Stimulated activated memory B cell treated with anti-CD40 and anti-IgM and Interleukin-4, amounts not matched to agents 10 μg/mL and 1 μg/mL and 100 μg/mL, for 72 hours (primary cell): ENCODE results near the gene MAP3K5.
"Not testable (repeated sequence)": the region's sequence is repeated elsewhere in the genome, so short reads cannot be mapped to it uniquely, and the experiment has no call there.

Experiments
- ATAC-seq: fragments of 150-1000 bp; cut with Tn5 transposase; 2 replicates; pipeline ENCODE4 v1.10.0; 2021
- H3K27ac Mint-ChIP-seq: one replicate; pipeline ENCODE4 v1.8.0; 2022; ENCODE audit warnings: mild to moderate bottlenecking, mixed read lengths
- H3K27me3 Mint-ChIP-seq: one replicate; pipeline ENCODE4 v1.8.0; 2022; ENCODE audit warnings: mixed read lengths
- H3K36me3 Mint-ChIP-seq: one replicate; pipeline ENCODE4 v1.8.0; 2022; ENCODE audit warnings: mixed read lengths
- H3K4me1 Mint-ChIP-seq: one replicate; pipeline ENCODE4 v1.8.0; 2022; ENCODE audit warnings: mixed read lengths
- H3K4me3 Mint-ChIP-seq: one replicate; pipeline ENCODE4 v1.8.0; 2022; ENCODE audit warnings: mild to moderate bottlenecking, moderate library complexity, mixed read lengths
- H3K9me3 Mint-ChIP-seq: one replicate; pipeline ENCODE4 v1.8.0; 2022; ENCODE audit warnings: mixed read lengths

MAP3K5 gene

GRCh38 chr6:136607932-136608772, 184.1 kb downstream of the MAP3K5 start:
- H3K9me3 Mint-ChIP-seq, result no peaks in the 10 kb centered on the region

GRCh38 chr6:136607204-136607931, 184.9 kb downstream of the MAP3K5 start:
- H3K9me3 Mint-ChIP-seq, result no peaks in the 10 kb centered on the region
- no peak for ATAC-seq
- H3K4me3 Mint-ChIP-seq, result no peak overlapping the region
- H3K27me3 Mint-ChIP-seq, result no peaks in the 10 kb centered on the region
- no peak overlapping the region for H3K27ac Mint-ChIP-seq
- H3K36me3 Mint-ChIP-seq, result peaks cover 53% of the 10 kb centered on the region
- peaks cover 14% of the 10 kb centered on the region for H3K4me1 Mint-ChIP-seq

More at GRCh38 chr6:136607932-136608772, 184.1 kb downstream of the MAP3K5 start:
- ATAC-seq, result peak; percentile 84
- Mint-ChIP-seq H3K4me3 (no peak overlapping the region), H3K27me3 (no peaks in the 10 kb centered on the region), H3K36me3 (peaks cover 55% of the 10 kb centered on the region), H3K4me1 (peaks cover 14% of the 10 kb centered on the region), H3K27ac (no peak overlapping the region)

DNA sequence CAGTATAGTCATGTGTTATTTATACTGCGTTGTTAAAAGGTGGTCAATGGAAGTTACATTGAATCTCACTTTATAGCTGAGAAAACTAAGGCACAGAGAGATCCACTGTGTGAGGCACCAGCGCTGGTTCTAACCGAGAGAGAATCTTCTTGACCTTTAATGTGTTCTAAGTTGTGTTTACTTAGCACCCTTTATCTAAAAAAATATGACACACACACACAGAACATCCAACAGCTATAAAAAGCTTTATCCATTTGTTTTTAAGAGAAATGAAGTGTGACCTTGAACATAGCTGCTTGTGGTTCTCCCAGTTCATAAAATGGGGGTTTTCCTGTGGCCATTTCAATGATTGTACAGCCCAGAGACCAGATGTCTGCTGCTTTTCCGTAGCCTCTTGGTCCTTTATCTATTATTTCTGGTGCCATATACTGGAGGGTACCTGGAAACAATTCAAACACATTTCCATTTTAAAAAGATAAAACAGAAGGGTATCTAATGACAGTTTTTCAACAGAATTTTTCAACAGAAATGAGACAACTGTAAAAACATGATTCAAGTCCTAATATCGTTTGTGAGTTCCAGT, 187.3 kb downstream of the MAP3K5 start:
- peaks cover 8% of the 10 kb centered on the region for H3K4me1 Mint-ChIP-seq
- no peak overlapping the region for H3K27ac Mint-ChIP-seq
- no peak for ATAC-seq
- H3K9me3 Mint-ChIP-seq, result no peaks in the 10 kb centered on the region
- H3K27me3 Mint-ChIP-seq, result no peaks in the 10 kb centered on the region
- peaks cover 61% of the 10 kb centered on the region for H3K36me3 Mint-ChIP-seq
- H3K4me3 Mint-ChIP-seq, result no peak overlapping the region

- Mint-ChIP-seq H3K9me3 (no peaks in the 10 kb centered on the region), H3K27me3 (no peaks in the 10 kb centered on the region), H3K4me1 (peaks cover 7% of the 10 kb centered on the region), H3K27ac (no peak overlapping the region), H3K4me3 (no peak overlapping the region), H3K36me3 (peaks cover 62% of the 10 kb centered on the region)
- no peak for ATAC-seq
Measured at GRCh38 chr6:136604328-136604825, 187.9 kb downstream of the MAP3K5 start.

GRCh38 chr6:136600818-136601217, 191.5 kb downstream of the MAP3K5 start:
- H3K36me3 Mint-ChIP-seq, result peaks cover 69% of the 10 kb centered on the region
- no peak overlapping the region for H3K4me3 Mint-ChIP-seq
- H3K4me1 Mint-ChIP-seq, result no peaks in the 10 kb centered on the region
- H3K9me3 Mint-ChIP-seq, result no peaks in the 10 kb centered on the region
- H3K27me3 Mint-ChIP-seq, result no peaks in the 10 kb centered on the region
- no peak overlapping the region for H3K27ac Mint-ChIP-seq
- no peak for ATAC-seq

GRCh38 chr6:136599329-136600011, 192.8 kb downstream of the MAP3K5 start:
- Mint-ChIP-seq H3K36me3 (peaks cover 74% of the 10 kb centered on the region), H3K4me3 (no peak overlapping the region), H3K27me3 (no peaks in the 10 kb centered on the region), H3K4me1 (peaks cover 5% of the 10 kb centered on the region), H3K27ac (no peak overlapping the region), H3K9me3 (no peaks in the 10 kb centered on the region)
- no peak for ATAC-seq

DNA sequence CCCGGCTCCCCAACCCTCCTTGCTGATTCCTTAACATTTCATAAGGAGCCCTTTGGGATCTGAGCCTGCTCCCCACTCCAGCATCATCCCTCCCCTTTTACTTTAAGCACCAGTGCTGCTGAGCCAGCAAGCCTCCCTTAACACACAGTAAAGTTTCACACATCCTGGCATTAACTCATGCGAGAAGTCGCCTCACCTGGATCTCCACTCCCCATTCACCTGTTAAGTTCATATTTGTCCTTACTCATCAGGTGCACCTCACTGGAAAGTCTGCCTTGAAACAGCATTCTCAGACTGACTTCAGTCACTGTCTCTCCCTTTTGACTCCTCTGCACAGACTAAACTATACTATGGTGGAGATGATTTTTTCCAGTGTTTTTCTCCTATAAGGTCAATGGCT, 194.2 kb downstream of the MAP3K5 start:
- peaks cover 19% of the 10 kb centered on the region for H3K4me1 Mint-ChIP-seq
- H3K9me3 Mint-ChIP-seq, result no peaks in the 10 kb centered on the region
- ATAC-seq, result no peak
- no peaks in the 10 kb centered on the region for H3K27me3 Mint-ChIP-seq
- no peak overlapping the region for H3K4me3 Mint-ChIP-seq
- no peak overlapping the region for H3K27ac Mint-ChIP-seq
- H3K36me3 Mint-ChIP-seq, result peaks cover 74% of the 10 kb centered on the region

- H3K9me3 Mint-ChIP-seq, result peaks cover 3% of the 10 kb centered on the region
- peaks cover 19% of the 10 kb centered on the region for H3K4me1 Mint-ChIP-seq
- H3K36me3 Mint-ChIP-seq, result peaks cover 81% of the 10 kb centered on the region
- no peaks in the 10 kb centered on the region for H3K27me3 Mint-ChIP-seq
- no peak for ATAC-seq
- peak overlapping the region; percentile 61 for H3K4me3 Mint-ChIP-seq
- H3K27ac Mint-ChIP-seq, result peak overlapping the region; percentile 84
Measured at GRCh38 chr6:136594671-136595070, 197.6 kb downstream of the MAP3K5 start.

GRCh38 chr6:136593748-136594490, 198.4 kb downstream of the MAP3K5 start:
- Mint-ChIP-seq H3K27me3 (no peaks in the 10 kb centered on the region), H3K4me3 (peak overlapping the region; percentile 61), H3K36me3 (peaks cover 83% of the 10 kb centered on the region), H3K4me1 (peaks cover 19% of the 10 kb centered on the region), H3K9me3 (peaks cover 3% of the 10 kb centered on the region), H3K27ac (peak overlapping the region; percentile 84)
- ATAC-seq, result peak; percentile 95

- peaks cover 85% of the 10 kb centered on the region for H3K36me3 Mint-ChIP-seq
Measured at GRCh38 chr6:136592930-136593673, 199.2 kb downstream of the MAP3K5 start.

DNA sequence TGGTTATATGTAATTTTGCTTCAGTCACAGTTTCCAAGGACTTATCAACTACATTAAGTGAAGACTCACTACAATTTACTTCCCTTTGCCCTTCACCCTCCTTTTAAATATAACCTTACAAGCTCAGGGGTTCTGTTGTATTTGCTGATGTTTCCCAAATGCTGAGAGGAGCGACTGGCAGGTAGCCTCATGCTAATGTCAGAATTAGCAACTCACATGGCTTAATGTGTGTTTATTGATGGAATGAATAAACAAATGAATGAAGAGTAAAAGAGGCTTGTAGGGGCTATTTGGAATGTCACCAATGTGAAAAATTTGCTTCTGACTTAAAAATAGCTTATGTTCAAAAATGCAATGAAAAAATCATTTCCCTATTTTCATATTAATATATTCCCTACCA, 200.7 kb downstream of the MAP3K5 start:
- H3K27ac Mint-ChIP-seq, result no peak overlapping the region
- H3K36me3 Mint-ChIP-seq, result peaks cover 80% of the 10 kb centered on the region
- H3K9me3 Mint-ChIP-seq, result peaks cover 3% of the 10 kb centered on the region
- ATAC-seq, result no peak
- H3K4me3 Mint-ChIP-seq, result no peak overlapping the region
- no peaks in the 10 kb centered on the region for H3K27me3 Mint-ChIP-seq
- H3K4me1 Mint-ChIP-seq, result peaks cover 19% of the 10 kb centered on the region

More at GRCh38 chr6:136592930-136593673, 199.2 kb downstream of the MAP3K5 start:
- H3K4me3 Mint-ChIP-seq, result no peak overlapping the region
- no peaks in the 10 kb centered on the region for H3K27me3 Mint-ChIP-seq
- H3K27ac Mint-ChIP-seq, result peak overlapping the region; percentile 84
- peaks cover 3% of the 10 kb centered on the region for H3K9me3 Mint-ChIP-seq
- ATAC-seq, result no peak
- peaks cover 19% of the 10 kb centered on the region for H3K4me1 Mint-ChIP-seq

DNA sequence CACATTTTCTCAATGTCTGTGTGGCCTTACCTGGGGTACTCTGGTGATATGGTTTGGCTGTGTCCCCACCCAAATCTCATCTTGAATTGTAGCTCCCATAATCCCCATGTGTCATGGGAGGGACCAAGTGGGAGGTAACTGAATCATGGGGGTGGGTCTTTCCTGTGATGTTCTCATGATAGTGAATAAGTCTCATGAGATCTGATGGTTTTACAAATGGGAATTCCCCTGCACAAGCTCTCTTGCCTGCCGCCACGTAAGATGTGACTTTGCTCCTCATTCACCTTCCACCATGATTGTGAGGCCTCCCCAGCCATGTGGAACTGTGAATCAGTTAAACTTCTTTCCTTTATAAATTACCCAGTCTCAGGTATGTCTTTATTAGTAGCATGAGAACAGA, 201.4 kb downstream of the MAP3K5 start:
- Mint-ChIP-seq H3K4me1 (peaks cover 19% of the 10 kb centered on the region), H3K36me3 (peaks cover 72% of the 10 kb centered on the region)
- not testable (repeated sequence) for H3K27me3 Mint-ChIP-seq, H3K9me3 Mint-ChIP-seq, H3K4me3 Mint-ChIP-seq, ATAC-seq, H3K27ac Mint-ChIP-seq

GRCh38 chr6:136587527-136587926, 204.8 kb downstream of the MAP3K5 start:
- Mint-ChIP-seq H3K4me3 (no peak overlapping the region), H3K36me3 (peaks cover 65% of the 10 kb centered on the region), H3K27ac (no peak overlapping the region), H3K27me3 (no peaks in the 10 kb centered on the region), H3K9me3 (peaks cover 3% of the 10 kb centered on the region), H3K4me1 (no peaks in the 10 kb centered on the region)
- peak; percentile 73 for ATAC-seq

- no peak for ATAC-seq
- Mint-ChIP-seq H3K4me1 (no peaks in the 10 kb centered on the region), H3K27ac (no peak overlapping the region), H3K4me3 (no peak overlapping the region), H3K9me3 (peaks cover 3% of the 10 kb centered on the region), H3K27me3 (no peaks in the 10 kb centered on the region), H3K36me3 (peaks cover 59% of the 10 kb centered on the region)
Measured at GRCh38 chr6:136586295-136586694, 206.0 kb downstream of the MAP3K5 start.
